Activated CD8-positive, alpha-beta memory T cell treated with anti-CD3 and anti-CD28 coated beads for 48 hours (primary cell): ENCODE measurements around the gene MYCBP.

Experiments used
- DNase-seq, 3 experiments: peaks; one replicate each; pipeline ENCODE4 v3.0.0-alpha.2; 2020; ENCODE audit warnings: low read depth in 2 of 3, low spot score in 2 of 3

Gene MYCBP

GRCh38 chr1:38826262-38826661 is 46.9 kb downstream of the MYCBP start:
- no peak for DNase-seq

GRCh38 chr1:38820860-38821259 is 52.3 kb downstream of the MYCBP start:
- no peak for DNase-seq

- DNase-seq = no peak
Observed at GRCh38 chr1:38819516-38819915, 53.6 kb downstream of the MYCBP start.

GRCh38 chr1:38819040-38819439 is 54.1 kb downstream of the MYCBP start:
- DNase-seq = no peak

- peak in 2 of 3 experiments; percentile 36 to 39 for DNase-seq
Observed at GRCh38 chr1:38818175-38818976, 54.8 kb downstream of the MYCBP start.

- no peak for DNase-seq
Observed at GRCh38 chr1:38817267-38818174, 55.6 kb downstream of the MYCBP start.

GRCh38 chr1:38815903-38816627 is 57.1 kb downstream of the MYCBP start:
- DNase-seq = no peak

GRCh38 chr1:38814984-38815464 is 58.1 kb downstream of the MYCBP start:
- DNase-seq = no peak

GRCh38 chr1:38814444-38814983 is 58.6 kb downstream of the MYCBP start:
- no peak for DNase-seq

GRCh38 chr1:38812981-38813380 is 60.2 kb downstream of the MYCBP start:
- DNase-seq = no peak
